Psoas muscle (tissue), 8 donors: Measurements from ENCODE around the gene EPHA2. TPM values are rescaled to one million over a fixed set of nuclear protein-coding genes. Genes with fewer than 3 reads are reported as not detected.

Experiments
- ATAC-seq, 4 donors: fragments of 200-7000 bp; cut with Tn5 transposase; one replicate each; pipeline ENCODE4 v1.9.1; 2020; ENCODE audit warnings: moderate library complexity in 3 of 4, mild to moderate bottlenecking in 2 of 4
- DNase-seq, 2 donors: peaks; one replicate each; pipeline ENCODE4 v3.0.0-alpha.2; 2020
- H3K27ac ChIP-seq: fragments of 200-600 bp; one replicate; pipeline ENCODE4 v1.8.0; 2022
- H3K27me3 ChIP-seq, 3 donors: fragments of 200-600 bp in 1 of 3; one replicate each; pipeline versions ENCODE4 v1.6.1 to v1.8.0; 2013 to 2022; ENCODE audit warnings: low read length in 2 of 3, mild to moderate bottlenecking in 2 of 3, moderate library complexity in 1 of 3; ENCODE audit not compliant: insufficient read depth in 3 of 3
- H3K36me3 ChIP-seq, 2 donors: fragments of 200-600 bp in 1 of 2; one replicate each; pipeline versions ENCODE4 v1.6.1 to v1.8.0; 2013 to 2022; ENCODE audit warnings: low read depth in 1 of 2, mild to moderate bottlenecking in 1 of 2, moderate library complexity in 1 of 2; ENCODE audit not compliant: insufficient read depth in 1 of 2
- H3K4me1 ChIP-seq: fragments of 200-600 bp; one replicate; pipeline ENCODE4 v1.8.0; 2022
- H3K4me3 ChIP-seq: fragments of 200-600 bp; one replicate; pipeline ENCODE4 v1.8.0; 2022; ENCODE audit warnings: mild to moderate bottlenecking
- H3K9me3 ChIP-seq: fragments of 200-600 bp; one replicate; pipeline ENCODE4 v1.8.0; 2022
- CTCF ChIP-seq: fragments of 200-600 bp; IDR thresholded peaks from one replicate; pipeline ENCODE4 v1.8.0; 2022; ENCODE audit warnings: antibody characterized with exemption
- WGBS, 3 donors: extraction: QIAGEN DNeasy Blood & Tissue Kit; methylation state at CpG; one replicate each; pipeline versions ENCODE4 v1.1.6 to v1.1.7; 2013; 5-methylcytosine and 5-hydroxymethylcytosine counted together
- intact Hi-C, 2 donors: fragments of 100-400 bp; cut with DNase I; formaldehyde crosslinking; loops; one replicate each; pipeline versions ENCODE4 v1.11.0 to v1.14.2; 2022
- long read RNA-seq, 2 donors: library from polyadenylated mRNA; unstranded; transcript quantifications; one replicate each; pipeline ENCODE4 v2.0.0, GENCODE V29; 2021
- polyA plus RNA-seq, 3 donors: library from polyadenylated mRNA; stranded (reverse); fragments of 200-250 nt; gene quantifications; one replicate each; pipeline ENCODE4 v1.2.3, GENCODE V29; 2013
- total RNA-seq, 4 donors: library from RNA; stranded (reverse); fragmentation: NEBNext Ultra II Directional in 2 of 4; extraction: Animal tissue kit (Norgen Biotek cat#: 25700) in 2 of 4; gene quantifications; one replicate each; pipeline versions ENCODE4 v1.2.1 to v1.2.4, GENCODE V29; 2021 to 2023
- donor health status: healthy with polysubstance abuse.
- donor health status: DM: no; HTN: no; CAD: no; lungs with moderate emphysema.
- donor health status: Bipolar disorder and iron deficiency.
- donor health status: healthy.
- donor health status: DM: yes; HTN: yes; CAD: no.
- donor health status: DM: no; HTN: no; CAD: no.
- donor health status: DM: no; HTN: no; CAD: no.
- donor health status: DM: yes; HTN: yes; CAD: no.

The EPHA2 gene
- total RNA-seq (1 to 10 TPM; 3.0 to 7.0 (median 3.5) TPM), polyA plus RNA-seq (1 to 10 TPM; 1.3 to 8.0 (median 1.5) TPM)
- long read RNA-seq, donor 1, partial matches to known transcripts: 0 of 1 reads
- long read RNA-seq, donor 1, other reads (novel, unspliced or antisense): 1 of 1 reads
- long read RNA-seq, donor 2, partial matches to known transcripts: 0 of 3 reads
- long read RNA-seq, donor 2, other reads (novel, unspliced or antisense): 2 of 3 reads

- H3K9me3 ChIP-seq: no peaks in the 10 kb centered on the region
- H3K36me3 ChIP-seq: no peaks in the 10 kb centered on the region
- peaks cover 0 to 17% (median 2%) of the 10 kb centered on the region in 3 donors for H3K27me3 ChIP-seq
- ATAC-seq (peak; percentile 58 to 70 (median 64)), DNase-seq (peak; percentile 87 to 89)
- intact Hi-C loops: no loop called here
- peaks cover 23% of the 10 kb centered on the region for H3K4me1 ChIP-seq
- WGBS, 3 donors: 4 to 6% (median 5%) methylated on average over 64 to 89 of the region's 89 CpGs
- peak within 1 kb of the TSS; percentile 72 for H3K27ac ChIP-seq
- no peak for TF ChIP-seq CTCF
- H3K4me3 ChIP-seq: peak within 1 kb of the TSS; percentile 77
Measured at GRCh38 chr1:16155537-16156410, at the start of gene EPHA2. TSS of gene EPHA2 (minus strand) at chr1:16156069. CDS start at chr1:16155932, 137 bp downstream.

GRCh38 chr1:16205334-16205671 lies 49.4 kb upstream of the EPHA2 start:
- no peaks in the 10 kb centered on the region for H3K27me3 ChIP-seq
- intact Hi-C loops: no loop called here
- no peak overlapping the region for H3K27ac ChIP-seq
- no peaks in the 10 kb centered on the region for H3K36me3 ChIP-seq
- H3K4me3 ChIP-seq: no peak overlapping the region
- no peaks in the 10 kb centered on the region for H3K4me1 ChIP-seq
- DNase-seq (no peak), ATAC-seq (no peak)
- H3K9me3 ChIP-seq: no peaks in the 10 kb centered on the region
- 95 to 97% (median 96%) methylated on average over 11 of the region's 11 CpGs for WGBS, 3 donors
- no peak for TF ChIP-seq CTCF

- Histone ChIP-seq H3K4me1 (no peaks in the 10 kb centered on the region), H3K27me3 (no peaks in the 10 kb centered on the region), H3K36me3 (no peaks in the 10 kb centered on the region), H3K9me3 (no peaks in the 10 kb centered on the region), H3K4me3 (no peak overlapping the region), H3K27ac (no peak overlapping the region)
- peak; percentile 19 for TF ChIP-seq CTCF
- 77 to 85% (median 81%) methylated on average over 12 of the region's 12 CpGs for WGBS, 3 donors
- ATAC-seq: no peak
- intact Hi-C loops: no loop called here
- no peak for DNase-seq
Measured at GRCh38 chr1:16204634-16205333, 48.9 kb upstream of the EPHA2 start.

- no peak for TF ChIP-seq CTCF
- Histone ChIP-seq H3K27ac (no peak overlapping the region), H3K9me3 (no peaks in the 10 kb centered on the region), H3K4me1 (no peaks in the 10 kb centered on the region), H3K27me3 (no peaks in the 10 kb centered on the region), H3K36me3 (no peaks in the 10 kb centered on the region), H3K4me3 (no peak overlapping the region)
- DNase-seq: no peak
- intact Hi-C loops: no loop called here
- no peak for ATAC-seq
- WGBS, 3 donors: 72 to 84% (median 84%) methylated on average over 2 of the region's 2 CpGs
Measured at GRCh38 chr1:16204216-16204615, 48.3 kb upstream of the EPHA2 start.
